B cell (primary cell): ENCODE measurements around the gene RPL36.

Experiments used
- CTCF ChIP-seq: fragments of 200-600 bp; IDR thresholded peaks from one replicate; pipeline ENCODE4 v1.8.0; 2022; ENCODE audit warnings: antibody characterized with exemption, mild to moderate bottlenecking
- EZH2 ChIP-seq: IDR thresholded peaks from 2 replicates; pipeline ENCODE4 v1.6.1; 2012; ENCODE audit warnings: borderline replicate concordance, low read depth, mild to moderate bottlenecking, moderate library complexity, low read length; ENCODE audit not compliant: insufficient read depth, poor library complexity, severe bottlenecking

- no peak for TF ChIP-seq CTCF
- TF ChIP-seq EZH2 = no peak
These were observed 8.0 kb downstream of the RPL36 start for GRCh38 chr19:5697890-5698634.
